Stimulated activated CD8-positive, alpha-beta memory T cell treated with anti-CD3 and anti-CD28 coated beads, Interleukin-4, amount 100 ng/mL, for 1 hour (primary cell): ENCODE measurements around the gene GCSAM.

Source experiments
- DNase-seq, 2 donors: peaks; one replicate each; pipeline ENCODE4 v3.0.0-alpha.2; 2020; ENCODE audit warnings: low read depth in 2 of 2, low spot score in 1 of 2

GCSAM gene

GRCh38 chr3:112132975-112133448, at the start of gene GCSAM:
Gene GCSAM (minus strand): TSS chr3:112133248. CDS start chr3:112133120, 128 bp downstream.
- DNase-seq = peak in 1 of 2 donors; percentile 38

GRCh38 chr3:112175646-112176045, 42.6 kb upstream of the GCSAM start:
- DNase-seq = no peak

GRCh38 chr3:112175037-112175436, 42.0 kb upstream of the GCSAM start:
- DNase-seq = no peak

- DNase-seq = no peak
These were observed 38.1 kb upstream of the GCSAM start for GRCh38 chr3:112171144-112171543.

GRCh38 chr3:112170046-112170445, 37.0 kb upstream of the GCSAM start:
- no peak for DNase-seq

- DNase-seq = no peak
These were observed 34.7 kb upstream of the GCSAM start for GRCh38 chr3:112167758-112168157.

- no peak for DNase-seq
These were observed 16.1 kb upstream of the GCSAM start for GRCh38 chr3:112149136-112149535.

GRCh38 chr3:112143689-112144088, 10.6 kb upstream of the GCSAM start:
- no peak for DNase-seq

- no peak for DNase-seq
These were observed 10.2 kb upstream of the GCSAM start for GRCh38 chr3:112143251-112143650.

- no peak for DNase-seq
These were observed 8.2 kb upstream of the GCSAM start for GRCh38 chr3:112141293-112141692.

- no peak for DNase-seq
These were observed 7.5 kb upstream of the GCSAM start for GRCh38 chr3:112140584-112140983.

GRCh38 chr3:112138219-112138969, 5.3 kb upstream of the GCSAM start:
- no peak for DNase-seq

GRCh38 chr3:112137781-112138180, 4.7 kb upstream of the GCSAM start:
- DNase-seq = no peak

GRCh38 chr3:112136959-112137693, 4.1 kb upstream of the GCSAM start:
- DNase-seq = no peak

- DNase-seq = no peak
These were observed 3.0 kb upstream of the GCSAM start for GRCh38 chr3:112136046-112136445.

- DNase-seq = no peak
These were observed 1.5 kb upstream of the GCSAM start for GRCh38 chr3:112134335-112135124.

- DNase-seq = no peak
These were observed 732 bp upstream of the GCSAM start for GRCh38 chr3:112133626-112134334.

GRCh38 chr3:112132554-112132953, 494 bp downstream of the GCSAM start:
- no peak for DNase-seq

- no peak for DNase-seq
These were observed 960 bp downstream of the GCSAM start for GRCh38 chr3:112132088-112132487.

- DNase-seq = no peak
These were observed 1.9 kb downstream of the GCSAM start for GRCh38 chr3:112131111-112131510.

- DNase-seq = no peak
These were observed 2.4 kb downstream of the GCSAM start for GRCh38 chr3:112130638-112130993.
